Activated naive CD4-positive, alpha-beta T cell treated with Interleukin-2 at 50 U/mL for 16 hours (primary cell): ENCODE measurements around the gene SCN9A.

Source experiments
- DNase-seq: peaks from one replicate; pipeline ENCODE4 v3.0.0-alpha.2; 2020

SCN9A gene

DNA sequence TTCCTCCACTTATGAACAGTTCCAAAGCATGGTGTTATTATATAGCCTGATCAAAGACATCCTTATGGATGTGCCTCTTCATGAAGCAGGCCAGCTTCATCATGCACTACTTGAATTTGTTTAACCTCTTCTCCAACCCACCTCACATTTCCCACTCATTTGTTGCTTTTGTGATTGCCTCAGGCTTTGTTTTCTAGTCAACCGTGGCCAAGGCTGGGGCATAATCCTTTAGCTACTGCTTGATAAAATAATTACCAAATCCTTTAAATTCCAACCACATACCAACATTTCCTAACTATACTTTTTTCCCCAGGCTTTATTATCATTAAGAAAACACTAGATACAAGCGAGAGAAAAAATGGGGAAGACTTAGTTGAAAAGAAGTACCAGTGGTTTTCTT is 208.3 kb downstream of the SCN9A start:
- DNase-seq: no peak

DNA sequence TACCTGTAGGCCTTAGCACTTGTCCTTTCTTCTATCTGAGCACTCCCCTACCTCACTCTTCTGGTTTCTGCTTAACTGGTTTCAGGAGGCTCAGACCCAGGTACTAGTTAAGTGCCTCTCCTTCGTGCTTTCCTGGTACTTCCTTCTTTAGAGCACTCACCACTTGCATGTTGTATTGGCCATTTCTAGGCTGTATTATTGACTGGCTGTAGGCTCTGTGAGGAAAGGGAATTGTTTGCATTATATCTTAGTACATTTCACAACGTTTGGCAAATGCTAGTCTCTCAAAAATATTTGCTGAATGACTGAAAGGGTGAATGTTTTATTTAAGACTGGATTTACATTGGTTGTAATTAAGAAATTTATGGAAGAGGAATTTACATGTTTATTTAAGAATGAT is 212.0 kb downstream of the SCN9A start:
- DNase-seq: no peak

DNA sequence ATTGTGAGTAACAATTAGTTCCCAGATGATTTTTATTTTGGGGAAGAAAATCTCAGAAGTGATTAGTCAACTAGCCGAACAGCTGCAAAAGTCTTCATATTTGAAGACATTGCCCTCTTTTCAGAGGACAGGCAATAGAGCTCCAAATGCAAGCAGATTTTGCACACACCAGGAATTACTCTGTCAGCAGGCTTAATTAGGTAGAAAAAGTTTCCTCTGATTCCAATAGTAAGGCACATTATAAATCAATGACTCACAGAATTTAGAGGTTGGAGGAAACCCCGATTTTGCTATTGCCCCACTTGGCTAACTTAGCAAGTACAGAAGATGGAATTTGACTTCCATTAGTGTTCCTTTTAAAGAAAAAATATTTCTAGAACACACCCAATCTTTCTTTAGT is 217.2 kb downstream of the SCN9A start:
- DNase-seq: no peak

DNA sequence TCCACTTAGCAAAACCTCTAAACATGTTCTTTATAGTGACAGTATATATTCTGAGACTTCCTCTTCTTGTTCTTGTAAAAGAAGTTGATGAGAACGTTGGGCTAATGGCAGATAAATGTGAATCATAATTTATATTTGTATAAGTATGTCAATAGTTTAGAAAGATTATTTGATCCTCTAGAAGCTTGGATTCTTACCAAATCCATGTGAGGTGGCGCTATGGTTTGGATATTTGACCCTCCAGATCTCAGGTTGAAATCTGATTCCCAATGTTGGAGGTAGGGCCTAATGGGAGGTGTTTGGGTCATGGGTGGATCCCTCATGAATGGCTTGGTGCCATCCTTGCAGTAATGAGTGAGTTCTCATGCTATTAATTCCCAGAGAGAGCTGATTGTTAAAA is 218.2 kb downstream of the SCN9A start:
- DNase-seq: no peak

DNA sequence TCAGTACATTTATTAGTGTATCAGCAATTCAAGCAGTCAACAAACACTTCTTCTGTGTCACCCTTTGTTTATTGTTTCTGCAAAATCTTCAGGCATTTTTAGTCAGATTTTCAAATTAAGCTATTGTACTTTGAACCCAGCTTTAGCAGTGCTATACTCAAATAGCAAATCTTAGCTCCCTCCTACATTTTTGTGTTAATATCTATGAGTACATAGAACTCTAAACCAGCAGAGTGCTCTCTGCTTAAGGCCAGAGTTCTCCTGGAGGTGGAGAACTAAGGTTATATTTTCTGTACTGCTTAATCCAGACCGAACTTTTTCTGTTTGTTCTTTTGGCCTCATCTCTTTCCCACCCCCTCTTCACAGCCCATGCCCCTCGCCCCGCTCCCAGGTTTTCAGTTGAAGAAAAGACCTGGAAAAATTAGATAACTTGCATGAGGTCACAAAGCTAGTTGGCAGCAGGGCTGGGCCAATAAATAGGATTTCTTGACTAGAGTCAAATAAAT is 218.7 kb downstream of the SCN9A start:
- no peak for DNase-seq

DNA sequence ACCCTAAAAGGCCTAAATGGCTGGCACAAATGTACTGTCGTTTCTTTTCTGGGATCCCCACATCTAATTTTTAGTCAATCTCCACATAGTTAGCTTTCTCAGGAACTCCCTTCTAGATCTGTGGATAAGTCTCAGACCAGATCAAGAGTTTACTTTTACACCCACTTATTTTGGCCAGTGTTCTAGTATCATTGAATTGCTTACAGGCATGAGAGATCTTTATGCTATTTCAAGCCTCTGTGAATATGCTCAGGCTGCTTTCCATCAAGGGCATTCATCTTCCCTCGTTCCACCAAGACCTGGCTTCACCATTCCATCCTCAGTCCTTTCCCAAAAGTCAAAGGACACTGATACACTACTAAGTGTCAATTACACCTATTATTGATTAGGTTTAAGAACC is 220.2 kb downstream of the SCN9A start:
- no peak for DNase-seq

DNA sequence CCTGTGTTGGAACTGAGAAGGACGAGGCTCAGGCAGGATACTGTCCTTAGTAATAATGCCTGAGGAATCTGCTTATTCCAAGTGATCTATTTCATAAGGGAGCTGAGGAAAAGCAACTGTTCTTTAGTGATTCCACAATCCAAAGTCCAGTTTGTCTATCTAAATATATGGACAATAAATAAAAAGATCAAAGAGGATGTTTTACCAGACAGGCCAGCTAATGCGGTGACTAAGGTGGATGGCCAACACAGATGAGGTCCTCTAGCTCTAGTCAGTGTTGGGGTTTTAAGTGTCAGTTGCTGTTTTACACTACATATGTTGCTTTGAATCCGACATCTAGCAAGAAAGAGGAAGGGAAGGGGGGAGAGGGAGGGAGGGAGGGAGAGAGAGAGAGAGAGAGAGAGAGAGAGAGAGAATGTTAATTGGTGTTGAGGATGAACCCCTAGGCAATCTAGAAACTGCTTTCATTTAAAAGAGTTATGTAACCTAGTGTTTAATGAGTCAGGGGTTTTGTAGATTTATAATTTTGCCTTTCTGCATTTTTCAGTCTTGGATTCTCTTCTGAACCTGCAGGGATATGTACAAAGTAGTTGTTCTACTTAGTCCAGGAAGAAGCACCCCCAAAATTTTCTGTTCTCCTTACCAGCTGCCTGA is 220.9 kb downstream of the SCN9A start:
- no peak for DNase-seq

DNA sequence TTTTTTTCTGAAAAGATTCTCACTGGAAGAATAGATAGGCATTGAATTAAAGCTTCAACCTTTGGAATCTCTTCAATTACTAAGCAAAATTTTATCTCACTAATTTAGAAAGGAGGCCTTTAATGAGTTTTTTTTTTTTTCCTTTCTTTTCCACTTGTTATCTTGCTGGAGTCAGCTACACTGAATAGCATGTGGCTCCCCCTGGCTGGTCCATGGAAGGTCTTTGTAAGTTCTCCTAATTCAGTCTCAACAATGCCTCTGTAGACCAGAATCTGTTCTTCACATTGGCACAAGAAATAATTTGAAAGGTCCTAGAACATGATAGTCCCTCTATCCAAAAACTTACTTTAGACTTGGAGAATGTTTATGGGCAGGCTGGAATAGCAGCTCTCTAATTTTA is 223.7 kb downstream of the SCN9A start:
- DNase-seq: no peak

DNA sequence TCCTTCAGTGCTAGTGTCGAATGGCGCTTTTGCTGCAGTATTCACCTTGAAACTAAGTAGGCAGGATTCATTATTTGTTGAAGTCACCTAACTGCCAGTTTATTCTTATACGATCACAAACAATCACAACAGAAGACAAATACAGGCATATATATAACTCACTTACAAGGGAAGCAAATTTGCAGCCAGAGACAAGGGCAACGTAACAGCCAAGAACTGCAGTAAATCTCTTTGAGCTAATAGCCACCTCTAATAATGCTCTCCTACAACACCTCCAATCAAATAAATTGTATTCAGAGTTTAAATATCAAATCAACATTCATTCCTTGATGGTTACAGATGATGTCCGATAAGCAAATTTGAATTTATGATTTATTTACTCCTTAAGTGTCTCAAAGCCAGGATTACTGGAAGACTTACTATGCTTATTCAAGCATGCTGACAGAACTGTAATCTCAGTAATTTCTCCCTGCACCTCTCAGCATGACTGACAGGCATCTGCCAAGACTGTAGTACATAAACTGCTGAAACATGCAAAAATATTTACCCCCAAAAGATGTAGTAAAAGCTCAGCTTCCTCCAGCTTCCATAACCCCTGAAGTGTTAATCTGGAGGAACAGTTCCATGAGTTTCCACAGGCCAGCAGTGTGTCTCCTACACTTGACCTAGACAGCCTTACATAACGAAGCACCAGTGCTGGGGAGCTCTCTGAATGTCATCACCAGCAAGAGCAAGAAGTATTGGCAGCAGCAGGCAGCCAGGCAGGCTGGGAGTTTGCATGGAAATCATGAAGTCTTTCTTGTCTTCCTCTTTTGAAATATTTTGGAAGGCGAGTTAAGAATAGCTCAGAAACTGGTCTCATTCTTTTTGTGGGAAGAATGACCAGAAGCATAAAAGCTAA is 227.0 kb downstream of the SCN9A start:
- no peak for DNase-seq

DNA sequence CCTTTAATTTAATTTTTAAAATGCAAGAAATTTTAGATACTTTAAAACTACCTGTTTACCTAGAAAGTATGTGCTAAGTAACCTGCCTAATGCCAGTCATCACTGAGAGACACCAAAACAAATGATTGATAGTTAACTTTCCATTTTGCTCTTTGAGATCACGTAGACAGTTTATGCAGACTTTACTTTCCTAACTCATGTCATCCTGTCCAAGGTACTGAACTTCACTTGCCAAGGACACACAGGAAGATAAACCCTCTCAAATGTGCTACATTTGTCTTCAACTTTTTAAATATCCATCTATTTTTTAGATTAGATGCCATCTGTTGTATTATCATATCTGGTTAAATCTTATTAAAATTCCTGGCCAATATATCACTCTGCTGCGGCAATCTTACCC is 227.9 kb downstream of the SCN9A start:
- no peak for DNase-seq
